ENCODE measurements around the gene ASTN2.
A peak's percentile ranks its signal among the peaks of the same experiment; 100 is the strongest.

Gene ASTN2

DNA sequence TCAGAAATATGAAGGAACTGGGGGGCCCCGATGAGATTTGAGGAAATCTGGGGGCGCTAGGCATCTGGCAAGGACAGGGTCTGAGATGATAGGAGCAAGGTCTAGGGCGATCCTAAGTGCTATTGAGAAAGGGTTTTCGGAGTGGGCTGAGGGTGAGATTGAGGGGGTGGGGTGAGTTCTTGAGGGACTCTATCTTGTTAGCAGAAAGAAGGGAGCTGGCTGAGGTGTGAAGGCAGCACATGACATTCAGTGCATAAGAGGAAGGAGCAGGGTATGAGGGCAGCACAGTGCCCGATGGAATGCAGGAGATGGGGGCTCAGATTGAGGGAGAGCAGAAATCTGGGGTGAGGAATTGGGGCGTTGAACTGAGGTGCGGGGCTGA is 727.1 kb downstream of the ASTN2 start:
- no peak for DNase-seq

DNA sequence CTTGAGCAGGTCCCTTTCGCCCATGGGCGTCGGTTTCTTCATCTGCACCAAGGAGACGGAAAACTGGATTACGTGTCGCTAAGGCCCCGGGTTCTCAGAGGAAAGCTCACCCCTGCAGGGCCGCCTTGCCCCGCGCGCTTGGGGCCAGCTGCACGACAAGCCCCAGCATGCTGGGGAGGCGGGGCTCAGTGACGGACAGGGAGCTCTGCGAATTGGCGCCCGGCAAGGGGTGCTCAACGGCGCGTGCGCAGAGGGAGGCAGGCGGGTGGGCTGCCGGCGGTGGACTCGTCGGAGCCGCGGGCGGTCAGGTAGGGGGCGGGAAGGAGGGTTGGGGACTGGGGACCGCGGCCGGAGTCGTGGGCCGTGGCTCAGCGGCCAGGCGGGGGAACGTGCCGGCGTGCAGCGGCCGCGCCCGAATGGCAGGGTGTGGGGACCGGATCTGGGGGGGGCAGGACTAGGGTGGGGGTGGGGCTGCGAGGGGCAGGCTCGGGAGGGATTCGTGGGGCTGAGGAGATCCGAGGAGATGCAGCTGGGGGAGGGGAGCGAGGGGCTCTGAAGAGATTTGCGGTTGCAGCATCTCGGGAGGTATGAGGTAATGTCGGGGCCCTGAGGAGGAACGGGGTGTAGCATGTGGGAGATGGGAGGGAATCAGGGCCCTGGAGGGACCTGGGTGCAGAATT is 727.6 kb downstream of the ASTN2 start, which contains the start of gene TRIM32:
TSS of gene TRIM32 (plus strand) at position 232 of the 680 bp plus-strand sequence. CDS start 10,438 bp downstream, outside the sequence.
- peak; percentile 91 to 94 for DNase-seq

DNA sequence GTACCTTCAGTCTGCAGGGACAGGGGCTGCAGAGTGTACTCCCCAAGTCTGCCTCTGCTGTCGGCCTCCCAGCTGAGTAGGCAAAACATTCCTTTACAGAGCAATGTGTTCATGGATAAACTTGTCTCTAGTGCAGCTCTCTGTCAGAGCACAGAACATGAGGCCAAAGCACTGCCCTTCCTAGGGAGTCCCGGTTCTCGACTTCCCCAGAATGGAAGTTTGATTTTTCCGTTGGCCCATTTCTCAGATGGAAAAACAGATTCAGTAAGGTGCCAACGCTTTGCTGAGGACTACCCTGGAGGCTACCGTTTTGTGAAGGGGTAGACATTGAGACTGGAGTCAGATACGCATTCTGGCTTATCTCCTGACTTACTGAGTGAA is 728.2 kb downstream of the ASTN2 start:
- no peak for DNase-seq

DNA sequence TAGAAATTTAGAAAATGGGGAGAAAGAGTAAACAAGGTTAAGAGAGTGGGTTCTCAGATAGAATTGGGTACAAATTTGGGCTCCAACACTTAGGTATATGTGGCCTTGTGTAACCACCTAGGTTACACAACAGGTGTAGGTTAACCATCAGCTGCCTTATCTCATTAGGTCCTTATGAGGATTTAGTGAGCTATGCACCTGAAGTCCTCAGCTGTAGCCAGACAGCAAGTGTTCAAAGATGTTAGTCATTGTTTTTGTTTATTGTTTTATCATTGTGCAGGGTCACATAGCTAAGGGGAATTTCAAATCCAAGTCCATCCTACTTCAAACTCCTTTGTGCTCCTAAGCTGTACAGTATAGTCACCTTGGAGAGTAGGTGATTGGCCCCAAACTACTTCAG is 728.7 kb downstream of the ASTN2 start:
- DNase-seq: no peak

DNA sequence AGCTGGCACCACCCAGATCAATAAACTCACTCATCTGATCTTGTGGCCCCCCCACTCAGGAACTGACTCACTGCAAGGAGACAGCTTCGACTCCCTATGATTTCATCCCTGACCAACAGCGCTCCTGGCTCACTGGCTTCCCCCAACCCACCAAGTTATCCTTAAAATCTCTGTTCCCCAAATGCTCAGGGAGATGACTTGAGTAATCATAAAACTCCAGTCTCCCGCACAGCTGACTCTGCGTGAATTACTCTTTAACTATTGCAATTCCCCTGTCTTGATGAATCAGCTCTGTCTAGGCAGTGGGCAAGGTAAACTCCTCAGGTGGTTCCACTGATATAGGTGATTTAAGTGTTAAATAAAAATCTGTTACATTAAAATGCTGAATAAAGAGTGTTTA is 729.7 kb downstream of the ASTN2 start:
- DNase-seq: no peak

DNA sequence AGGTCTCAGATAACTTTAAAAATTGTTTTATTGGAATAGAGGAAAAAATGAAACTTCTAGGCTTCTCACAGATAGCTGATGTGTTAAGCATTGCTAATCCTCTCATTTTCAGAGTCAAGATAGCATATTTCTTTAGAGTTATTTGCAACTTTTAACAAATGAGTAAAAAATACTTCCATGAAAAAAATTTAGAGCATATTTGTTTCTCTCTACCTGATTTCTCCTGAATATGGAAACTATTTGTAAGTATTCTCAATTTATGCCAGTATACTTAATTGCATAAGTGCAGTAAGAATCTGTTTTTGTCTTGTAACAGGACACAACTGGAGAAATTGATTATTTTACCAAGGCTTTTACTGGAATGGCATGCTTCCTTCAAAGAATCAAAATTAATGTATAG is 731.3 kb downstream of the ASTN2 start:
- no peak for DNase-seq

DNA sequence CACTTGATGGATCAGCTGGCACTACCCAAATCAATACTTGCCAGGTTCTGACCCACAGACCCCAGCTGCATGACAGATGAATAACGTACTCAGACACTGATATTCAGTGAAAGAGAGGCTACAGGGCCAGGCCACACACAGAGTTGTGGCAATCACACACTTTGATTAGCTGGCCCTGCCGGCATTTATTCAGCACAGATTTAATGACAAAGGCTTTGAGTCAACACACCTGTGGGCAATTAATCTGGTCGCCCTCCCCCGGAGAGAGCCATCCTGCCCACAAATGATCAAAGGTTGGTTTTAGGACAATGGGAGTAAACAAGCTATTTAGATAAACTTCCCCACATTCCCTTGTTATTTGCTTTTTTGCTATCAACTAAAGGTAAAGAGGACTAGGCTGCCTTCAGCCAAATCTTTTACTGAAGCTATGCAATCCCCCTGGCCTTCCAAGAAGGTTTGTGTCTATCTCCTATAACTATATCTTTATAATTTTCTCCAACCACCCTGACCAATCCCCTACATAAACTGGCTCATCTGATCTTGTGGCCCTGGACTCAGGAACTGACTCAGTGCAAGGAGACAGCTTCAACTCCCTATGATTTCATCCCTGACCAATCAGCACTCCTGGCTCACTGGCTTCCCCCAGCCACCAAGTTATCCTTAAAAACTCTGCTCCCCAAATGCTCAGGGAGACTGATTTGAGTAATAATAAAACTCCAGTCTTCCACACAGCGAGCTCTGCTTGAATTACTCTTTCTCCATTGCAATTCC is 740.5 kb downstream of the ASTN2 start:
- no peak for DNase-seq

DNA sequence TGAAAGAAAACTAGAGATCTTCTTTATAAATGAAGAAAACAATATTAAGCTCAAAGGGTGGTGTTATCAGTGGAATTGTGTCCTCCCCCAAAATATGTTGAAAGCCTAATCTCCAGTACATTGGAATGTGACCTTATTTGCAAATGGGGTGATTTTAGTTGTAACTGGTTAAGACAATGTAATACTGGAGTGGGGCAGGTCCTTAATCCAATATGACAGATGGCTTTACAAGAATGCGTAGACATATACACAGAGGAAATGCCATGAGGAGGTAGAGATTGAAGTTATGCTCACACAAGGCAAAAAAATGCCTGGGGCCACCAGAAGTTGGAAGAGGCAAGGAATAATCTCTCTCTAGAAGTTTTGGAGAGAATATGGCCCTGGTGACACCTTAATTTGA is 741.5 kb downstream of the ASTN2 start:
- DNase-seq: no peak

DNA sequence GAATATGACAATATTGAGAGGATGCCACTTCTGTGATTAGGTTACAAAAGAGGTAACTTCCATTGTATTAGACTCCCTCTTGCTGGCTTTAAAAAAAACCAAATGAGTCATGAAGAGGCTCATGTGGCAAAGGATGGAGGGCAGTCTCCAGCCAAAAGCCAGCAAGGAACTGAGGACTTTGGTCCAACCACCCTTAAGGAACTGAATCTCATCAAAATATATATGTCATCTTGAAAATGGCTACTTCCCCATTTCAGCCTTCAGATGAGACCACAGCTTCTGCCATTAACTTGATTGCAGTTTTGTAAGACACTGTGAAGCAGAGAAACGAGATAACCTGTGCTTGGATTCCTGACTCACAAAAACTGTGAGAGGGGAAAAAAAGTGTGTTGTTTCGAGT is 743.3 kb downstream of the ASTN2 start:
- no peak for DNase-seq

DNA sequence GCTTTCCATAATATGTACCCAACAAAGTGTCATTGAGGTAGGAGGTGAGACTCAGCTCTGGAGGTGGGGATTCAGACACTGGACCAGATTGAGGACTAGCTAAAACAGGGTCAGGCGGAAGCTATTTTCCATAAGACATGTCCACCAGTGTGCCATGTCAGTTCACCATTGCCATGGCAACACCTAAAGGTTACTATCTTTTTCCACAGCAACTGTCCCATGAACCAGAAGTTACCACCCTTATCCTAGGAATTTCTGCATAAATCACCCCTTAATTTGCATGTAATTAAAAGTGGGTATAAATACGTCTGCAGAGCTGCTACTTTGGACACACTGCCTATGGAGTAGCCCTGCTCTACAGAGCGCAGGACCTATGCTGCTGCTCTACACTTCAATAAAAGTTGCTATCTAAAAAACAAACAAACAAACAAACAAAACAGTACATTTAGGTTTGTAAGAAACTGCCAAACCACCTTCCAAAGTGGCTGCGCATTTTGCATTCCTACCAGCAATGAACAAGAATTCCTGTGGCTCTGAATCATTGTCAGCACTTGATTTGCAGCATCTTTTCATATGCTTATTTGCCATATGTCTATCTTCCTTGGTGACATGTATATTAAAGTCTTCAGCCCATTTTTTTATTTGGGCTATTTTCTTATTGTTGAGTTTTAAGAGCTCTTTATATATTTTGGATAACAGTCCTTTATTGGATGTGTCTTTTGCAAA is 745.7 kb downstream of the ASTN2 start:
- no peak for DNase-seq

DNA sequence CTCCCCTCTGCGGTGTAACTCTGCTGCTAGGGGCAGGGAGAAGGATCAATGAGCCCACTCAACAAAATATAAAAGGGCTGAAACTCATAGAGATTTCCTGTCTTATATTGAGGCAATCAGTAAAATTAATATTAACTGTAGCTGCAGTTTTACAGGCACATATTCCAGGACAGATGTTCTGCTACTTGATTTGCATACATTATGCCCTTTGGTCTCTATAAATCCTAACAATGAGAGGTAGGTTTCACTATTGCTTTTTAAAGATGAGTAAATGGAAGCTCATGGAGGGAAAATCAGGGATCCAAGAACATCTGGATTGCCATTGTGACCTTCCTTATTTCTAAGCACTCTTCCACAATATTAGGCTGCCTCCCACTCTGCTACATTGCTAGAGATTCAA is 751.3 kb downstream of the ASTN2 start:
- DNase-seq: no peak

DNA sequence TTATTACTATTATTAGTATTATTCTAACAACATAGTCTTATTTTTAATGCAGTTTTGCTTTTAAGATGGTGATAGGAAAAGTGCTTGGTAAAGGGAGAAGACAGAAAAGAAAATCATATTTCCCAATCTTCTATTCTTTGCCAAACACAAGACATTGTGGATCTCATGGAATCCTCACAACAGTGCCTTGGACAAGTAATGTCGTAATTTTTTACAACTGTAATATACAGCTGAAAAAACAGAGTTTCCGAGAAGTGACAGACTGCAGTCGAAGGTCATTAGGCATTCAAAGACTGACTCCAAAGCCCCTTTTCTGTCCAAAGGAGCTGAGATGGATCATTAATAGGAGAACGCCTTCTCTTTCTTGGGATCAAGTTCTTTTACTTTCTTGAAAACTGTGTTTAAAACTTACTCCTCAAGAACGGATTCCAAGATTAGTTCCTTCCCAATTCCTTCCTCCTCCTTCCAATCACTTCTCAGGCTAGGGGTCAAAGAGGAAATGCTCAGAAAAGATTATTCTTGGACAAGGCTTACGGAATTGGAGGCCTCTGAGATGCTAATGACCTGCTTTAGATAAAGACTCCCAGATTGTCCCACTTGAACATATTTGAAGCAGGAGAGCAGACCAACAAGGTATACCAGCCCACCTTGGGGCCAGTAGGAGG is 752.1 kb downstream of the ASTN2 start:
- no peak for DNase-seq

DNA sequence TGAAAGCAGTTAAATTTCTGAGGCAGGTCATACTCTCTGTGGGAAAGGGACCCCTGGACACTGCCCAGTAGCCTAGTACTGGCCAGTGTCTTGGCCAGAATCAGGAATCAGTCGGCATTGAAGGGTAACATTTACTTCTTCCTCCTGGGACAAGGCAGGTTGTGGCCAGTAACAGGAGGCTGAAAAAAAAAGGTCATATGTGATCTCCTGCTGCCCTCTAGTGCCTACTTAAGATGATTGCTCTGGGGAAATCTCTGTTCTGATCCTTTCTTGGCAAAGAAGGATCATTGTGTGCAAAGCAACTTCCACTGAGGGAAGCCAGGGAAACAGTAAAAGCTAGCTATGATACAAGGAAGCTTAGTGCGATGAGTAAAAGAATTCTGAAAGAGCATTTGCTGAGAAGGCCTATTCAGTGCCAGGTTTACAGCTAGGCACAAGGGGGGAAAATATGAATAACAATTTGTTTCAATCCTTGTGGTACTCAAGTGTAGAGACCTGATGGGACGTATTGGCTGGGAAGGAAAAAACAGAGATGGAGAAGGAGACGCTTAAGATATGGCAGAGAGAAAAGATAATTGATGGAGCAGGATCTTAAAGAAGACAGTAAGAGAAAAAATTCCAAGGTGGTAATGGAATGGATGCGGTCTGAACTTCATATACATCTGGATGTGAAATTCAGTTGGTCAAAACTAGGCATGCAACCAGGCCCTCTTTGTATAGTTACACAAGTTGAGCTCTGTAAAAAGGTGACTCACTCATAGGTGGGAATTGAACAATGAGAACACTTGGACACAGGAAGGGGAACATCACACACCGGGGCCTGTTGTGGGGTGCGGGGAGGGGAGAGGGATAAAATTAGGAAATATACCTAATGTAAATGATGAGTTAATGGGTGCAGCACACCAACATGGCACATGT is 753.6 kb downstream of the ASTN2 start:
- DNase-seq: peak; percentile 35 to 56

DNA sequence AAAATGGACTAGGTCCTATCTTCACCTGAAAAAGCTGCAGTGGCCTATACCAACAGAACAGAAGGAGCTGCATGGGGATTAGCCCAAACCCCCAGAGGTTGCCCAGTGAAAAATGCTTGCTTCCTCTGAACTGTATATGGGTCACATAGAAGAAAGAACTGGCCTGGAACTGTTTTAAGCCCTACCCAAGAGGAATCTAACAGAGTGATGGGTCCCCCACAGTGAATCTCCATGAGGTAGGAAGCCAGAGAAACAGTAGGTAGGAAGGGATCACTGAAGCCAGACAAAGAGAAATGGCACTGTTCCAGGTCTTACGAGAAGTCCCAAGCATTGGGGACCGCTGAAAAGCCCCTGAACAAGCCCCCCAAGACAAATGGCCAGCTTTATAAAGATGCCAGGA is 756.6 kb downstream of the ASTN2 start:
- DNase-seq: no peak

DNA sequence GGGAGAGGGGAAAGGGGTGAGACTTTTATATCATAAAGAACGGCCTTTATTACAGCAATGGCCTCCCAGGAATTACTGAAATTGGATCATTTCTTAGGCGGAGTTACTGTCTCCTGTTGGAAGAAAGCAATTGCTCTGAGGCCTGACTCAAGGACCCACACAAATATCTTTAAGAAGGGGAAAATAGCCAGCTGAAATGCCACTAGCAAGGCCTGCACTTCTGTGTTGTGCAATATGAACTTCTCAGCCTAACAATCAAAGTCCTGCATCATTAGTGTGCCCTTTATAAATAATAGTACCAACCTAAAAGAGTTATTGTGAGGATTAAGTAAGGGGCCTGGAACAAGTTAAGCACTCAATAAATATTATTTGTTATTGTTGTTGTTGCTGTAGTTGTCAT is 757.9 kb downstream of the ASTN2 start:
- DNase-seq: no peak

DNA sequence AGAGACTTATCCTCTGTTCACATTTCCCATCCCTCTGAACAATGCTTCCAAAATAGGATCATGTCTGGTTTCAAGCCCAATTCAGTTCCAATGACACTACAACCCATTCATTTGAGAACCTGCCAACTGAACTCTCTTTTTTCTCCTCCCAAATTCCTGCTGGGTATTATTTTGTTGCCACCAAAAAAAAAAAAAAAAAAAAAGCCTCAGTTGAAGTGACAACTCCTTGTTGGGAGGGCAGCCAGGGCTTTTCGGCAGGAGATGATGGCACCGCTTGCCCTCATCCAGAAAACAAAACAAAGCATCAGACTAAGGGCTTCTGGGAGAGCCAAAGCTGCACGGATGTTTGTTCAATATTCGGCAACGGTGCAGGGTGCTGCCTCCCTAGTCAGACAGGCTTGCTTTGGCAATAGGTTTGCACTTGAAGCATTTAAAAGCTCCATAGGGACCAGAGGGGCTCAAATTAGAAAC is 758.3 kb downstream of the ASTN2 start:
- peak in 1 of 2 experiments; percentile 42 for DNase-seq

DNA sequence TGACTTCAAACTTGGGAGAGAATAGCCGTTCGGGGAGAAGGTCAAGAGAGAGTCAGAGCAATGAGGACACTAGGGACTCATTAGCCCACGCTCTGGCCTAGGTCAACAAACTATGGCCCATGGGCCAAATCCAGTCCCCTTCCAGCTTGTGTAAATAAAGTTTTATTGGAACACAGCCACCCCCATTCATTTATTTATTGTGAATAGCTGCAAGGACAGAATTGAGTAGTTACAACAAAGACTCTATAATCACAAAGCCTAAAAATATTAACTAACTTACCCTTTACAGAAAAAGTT is 760.9 kb downstream of the ASTN2 start:
- no peak for DNase-seq

DNA sequence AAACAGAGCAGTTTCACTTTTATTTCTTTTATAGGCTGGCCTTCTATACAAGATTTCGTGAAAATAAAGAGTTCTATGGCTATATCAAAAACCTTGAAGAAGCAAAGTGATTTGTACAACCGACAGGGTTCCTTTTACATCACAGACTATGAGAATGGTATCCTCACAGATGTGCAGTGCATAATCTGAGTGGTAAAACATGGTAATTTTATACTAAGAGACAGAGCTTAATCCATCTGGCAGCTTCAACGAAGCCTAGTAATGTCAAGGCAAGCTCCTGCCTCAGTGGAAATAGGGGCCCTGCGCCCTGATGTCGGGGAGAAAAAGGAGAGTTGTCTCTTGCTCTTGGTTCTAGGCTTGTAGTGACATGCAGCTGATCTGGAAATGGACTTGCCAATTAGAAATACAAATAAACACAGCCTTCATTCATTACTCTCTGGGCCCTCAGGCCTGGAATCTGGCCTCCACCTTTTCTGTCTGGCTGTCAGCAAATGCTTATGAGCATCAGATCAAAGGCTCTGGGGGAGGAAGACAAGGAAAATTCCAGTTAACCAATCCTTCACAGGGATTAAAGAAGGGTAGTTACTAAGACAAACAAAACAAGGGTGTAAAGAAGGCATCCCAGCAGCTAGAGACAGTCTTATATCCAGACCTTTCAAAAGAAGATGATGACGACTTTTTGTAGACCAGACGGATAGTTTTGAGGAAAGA is 761.4 kb downstream of the ASTN2 start:
- DNase-seq: no peak

DNA sequence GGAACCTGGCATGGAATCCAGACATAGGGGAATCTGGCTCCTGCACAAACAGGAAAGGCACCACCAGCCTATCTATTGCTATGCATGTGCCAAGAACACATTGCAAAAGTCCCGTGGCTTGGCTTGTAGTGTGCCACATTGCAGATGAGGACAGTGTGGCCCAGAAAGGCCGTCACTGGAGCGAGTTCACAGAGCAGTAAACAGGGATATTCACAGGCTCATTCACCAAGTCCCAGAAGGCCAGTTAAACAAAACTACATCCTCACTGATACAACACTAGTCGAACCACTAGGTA is 767.4 kb downstream of the ASTN2 start:
- DNase-seq: no peak

DNA sequence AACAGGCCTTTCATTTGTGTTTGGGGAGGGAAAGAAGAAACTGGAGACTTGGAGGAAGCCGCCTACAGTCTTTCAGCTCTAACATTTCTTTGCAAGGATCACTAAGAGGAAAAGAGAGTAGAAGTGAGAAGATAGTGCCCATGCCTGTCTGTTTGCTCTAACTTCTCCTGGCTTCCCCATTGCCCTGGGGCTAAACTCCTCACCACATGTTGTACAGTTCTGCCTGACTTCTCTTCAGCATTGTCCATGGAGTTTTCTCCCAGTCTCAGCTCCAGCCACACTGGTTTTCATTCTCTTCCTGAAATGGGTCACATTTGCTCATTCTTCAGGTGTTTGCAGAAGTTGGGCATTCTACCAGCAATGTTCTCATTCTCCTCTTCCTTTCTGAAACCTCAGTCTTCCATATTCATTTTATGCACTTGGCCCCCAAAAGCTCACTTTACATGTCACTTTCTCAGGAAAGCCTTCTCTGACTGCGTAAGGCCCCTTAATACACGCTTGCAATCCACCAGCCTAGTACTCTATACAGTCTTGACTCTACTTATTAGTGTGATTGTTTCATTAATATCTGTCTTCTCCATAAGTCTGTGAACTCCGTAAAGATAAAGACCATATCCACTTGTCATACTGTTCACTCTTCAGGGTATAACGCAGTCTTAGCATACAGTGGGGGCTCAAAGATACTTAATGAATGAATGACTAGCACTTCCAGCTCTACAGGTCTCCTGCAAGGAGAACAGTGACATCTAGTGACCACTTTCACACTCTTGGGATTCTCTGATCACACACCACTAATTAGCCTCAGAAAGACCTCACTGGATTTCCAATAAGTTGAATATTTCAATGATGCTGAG is 768.0 kb downstream of the ASTN2 start:
- peak; percentile 4 to 20 for DNase-seq
